Measurements from ENCODE around the gene OR8H3.

OR8H3 gene

GRCh38 chr11:56163804-56164203 lies 41.6 kb downstream of the OR8H3 start:
- H4K20me1 ChIP-seq (ENCODE audit: insufficient read depth, low read length), result no peaks in the 10 kb centered on the region
- no peak overlapping the region for H3K4me2 ChIP-seq (ENCODE audit: low read length)
- H3K79me2 ChIP-seq (ENCODE audit: low read length), result no peaks in the 10 kb centered on the region
- H3K4me3 ChIP-seq (ENCODE audit: low read length), result no peak overlapping the region
- H2AFZ ChIP-seq (ENCODE audit: low read depth, low read length), result no peak overlapping the region
- no peaks in the 10 kb centered on the region for H3K9me3 ChIP-seq (ENCODE audit: insufficient read depth, low read length)
- no peak for TF ChIP-seq CTCF (IDR thresholded peaks at IDR 0.05; ENCODE audit: low read depth, low read length)
- TF ChIP-seq EZH2phosphoT487 (IDR thresholded peaks at IDR 0.05; ENCODE audit: low read depth), result no peak
- no peaks in the 10 kb centered on the region for H3K27me3 ChIP-seq (ENCODE audit: low read depth, low read length)
- no peak overlapping the region for H3K27ac ChIP-seq (ENCODE audit: low read length)
- H3K4me1 ChIP-seq (ENCODE audit: low read length), result no peaks in the 10 kb centered on the region
- H3K36me3 ChIP-seq (replicated peaks; ENCODE audit: low read depth, low read length), result no peaks in the 10 kb centered on the region
- H3K9ac ChIP-seq (ENCODE audit: low read length), result no peak overlapping the region

GRCh38 chr11:56172256-56172830 lies 50.2 kb downstream of the OR8H3 start:
- H3K36me3 ChIP-seq (replicated peaks; ENCODE audit: low read depth, low read length), result no peaks in the 10 kb centered on the region
- no peak for TF ChIP-seq EZH2phosphoT487 (IDR thresholded peaks at IDR 0.05; ENCODE audit: low read depth)
- no peaks in the 10 kb centered on the region for H3K27me3 ChIP-seq (ENCODE audit: low read depth, low read length)
- H3K9me3 ChIP-seq (ENCODE audit: insufficient read depth, low read length), result no peaks in the 10 kb centered on the region
- H3K27ac ChIP-seq (ENCODE audit: low read length), result no peak overlapping the region
- no peaks in the 10 kb centered on the region for H4K20me1 ChIP-seq (ENCODE audit: insufficient read depth, low read length)
- no peak overlapping the region for H3K4me2 ChIP-seq (ENCODE audit: low read length)
- H3K79me2 ChIP-seq (ENCODE audit: low read length), result no peaks in the 10 kb centered on the region
- no peak overlapping the region for H2AFZ ChIP-seq (ENCODE audit: low read depth, low read length)
- no peak overlapping the region for H3K4me3 ChIP-seq (ENCODE audit: low read length)
- H3K4me1 ChIP-seq (ENCODE audit: low read length), result no peaks in the 10 kb centered on the region
- H3K9ac ChIP-seq (ENCODE audit: low read length), result no peak overlapping the region

Measured in OCI-LY3 (cell line).